GM19351 (cell line): ENCODE results near the gene RINL.

Experiments
- ATAC-seq: cut with Tn5 transposase; IDR thresholded peaks from one replicate; pipeline ENCODE4 v1.9.1; 2021; ENCODE audit warnings: mild to moderate bottlenecking, moderate library complexity; ENCODE audit not compliant: unreplicated experiment

RINL gene

GRCh38 chr19:38877781-38878574 lies at the start of gene RINL:
Gene RINL, minus strand, starts transcription at chr19:38878275. Its CDS starts 1,533 bp downstream, at chr19:38876742.
- no peak for ATAC-seq

- ATAC-seq, result no peak
Observed at GRCh38 chr19:38924388-38924787, 46.3 kb upstream of the RINL start.

- no peak for ATAC-seq
Observed at GRCh38 chr19:38922482-38922881, 44.4 kb upstream of the RINL start.

GRCh38 chr19:38921420-38922274 lies 43.6 kb upstream of the RINL start:
- ATAC-seq, result no peak

GRCh38 chr19:38920602-38921419 lies 42.7 kb upstream of the RINL start:
- ATAC-seq, result no peak

- ATAC-seq, result no peak
Observed at GRCh38 chr19:38919837-38920601, 41.9 kb upstream of the RINL start.

GRCh38 chr19:38918526-38918925 lies 40.5 kb upstream of the RINL start:
- ATAC-seq, result no peak

- ATAC-seq, result no peak
Observed at GRCh38 chr19:38917921-38918491, 39.9 kb upstream of the RINL start.

- ATAC-seq, result no peak
Observed at GRCh38 chr19:38917516-38917915, 39.4 kb upstream of the RINL start.

GRCh38 chr19:38915329-38916321 lies 37.5 kb upstream of the RINL start:
- no peak for ATAC-seq

- ATAC-seq, result no peak
Observed at GRCh38 chr19:38913958-38914357, 35.9 kb upstream of the RINL start.

- no peak for ATAC-seq
Observed at GRCh38 chr19:38912600-38913514, 34.8 kb upstream of the RINL start.

- no peak for ATAC-seq
Observed at GRCh38 chr19:38911388-38912001, 33.4 kb upstream of the RINL start.

- no peak for ATAC-seq
Observed at GRCh38 chr19:38910488-38910887, 32.4 kb upstream of the RINL start.

- no peak for ATAC-seq
Observed at GRCh38 chr19:38908911-38909310, 30.8 kb upstream of the RINL start.

GRCh38 chr19:38907670-38908069 lies 29.6 kb upstream of the RINL start:
- ATAC-seq, result no peak

GRCh38 chr19:38907227-38907626 lies 29.2 kb upstream of the RINL start:
- ATAC-seq, result no peak
